GM08714 (cell line): ENCODE measurements around the gene ATAD3C.
"Not testable (repeated sequence)": the region's sequence is repeated elsewhere in the genome, so short reads cannot be mapped to it uniquely, and the experiment has no call there.

Experiments
- H3K4me3 ChIP-seq: fragments of 200-500 bp; sonication (Bioruptor generic); 2 replicates; pipeline ENCODE4 v1.5.1; 2014; ENCODE audit warnings: mild to moderate bottlenecking, low read length, inconsistent platforms
- ZNF274 ChIP-seq: IDR thresholded peaks from 2 replicates; pipeline ENCODE4 v1.6.1; 2012; ENCODE audit warnings: mild to moderate bottlenecking, low read depth, low read length

Gene ATAD3C, protein sequence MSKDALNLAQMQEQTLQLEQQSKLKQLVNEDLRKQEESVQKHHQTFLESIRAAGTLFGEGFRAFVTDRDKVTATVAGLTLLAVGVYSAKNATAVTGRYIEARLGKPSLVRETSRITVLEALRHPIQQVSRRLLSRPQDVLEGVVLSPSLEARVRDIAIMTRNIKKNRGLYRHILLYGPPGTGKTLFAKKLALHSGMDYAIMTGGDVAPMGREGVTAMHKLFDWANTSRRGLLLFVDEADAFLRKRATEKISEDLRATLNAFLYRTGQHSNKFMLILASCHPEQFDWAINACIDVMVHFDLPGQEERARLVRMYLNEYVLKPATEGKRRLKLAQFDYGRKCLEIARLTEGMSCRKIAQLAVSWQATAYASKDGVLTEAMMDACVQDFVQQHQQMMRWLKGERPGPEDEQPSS

DNA sequence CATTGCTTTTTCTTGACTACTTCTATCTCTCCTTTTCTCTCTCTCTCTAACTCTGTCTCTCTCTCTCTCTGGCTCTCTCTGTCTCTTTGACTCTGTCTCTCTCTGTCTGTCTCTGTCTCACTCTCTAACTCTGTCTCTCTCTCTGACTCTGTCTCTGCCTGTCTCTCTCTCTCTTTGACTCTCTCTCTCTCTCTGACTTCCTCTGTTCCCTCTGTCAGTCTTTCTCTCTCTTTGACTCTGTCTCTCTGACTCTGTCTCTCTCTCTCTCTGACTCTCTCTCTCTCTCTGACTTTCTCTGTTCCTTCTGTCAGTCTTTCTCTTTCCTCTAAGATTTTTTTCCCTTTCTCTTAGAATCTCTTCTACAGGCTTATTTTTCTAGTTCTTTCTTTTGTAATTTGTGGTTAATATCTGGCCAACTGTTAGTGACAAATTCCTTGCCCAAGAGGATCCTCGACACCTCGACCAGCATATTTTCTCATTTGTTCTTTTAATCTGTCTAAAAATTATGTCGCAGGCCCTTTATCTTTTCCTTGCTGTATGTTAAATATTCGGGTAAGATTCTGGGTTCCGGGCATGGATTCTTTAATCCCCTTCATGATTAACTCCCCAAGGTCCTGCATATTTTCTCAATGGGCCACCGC, at the start of gene ATAD3C:
Gene ATAD3C (plus strand): TSS at position 591 of the 641 bp plus-strand sequence. CDS start 995 bp downstream, outside the sequence.
- no peak for TF ChIP-seq ZNF274

DNA sequence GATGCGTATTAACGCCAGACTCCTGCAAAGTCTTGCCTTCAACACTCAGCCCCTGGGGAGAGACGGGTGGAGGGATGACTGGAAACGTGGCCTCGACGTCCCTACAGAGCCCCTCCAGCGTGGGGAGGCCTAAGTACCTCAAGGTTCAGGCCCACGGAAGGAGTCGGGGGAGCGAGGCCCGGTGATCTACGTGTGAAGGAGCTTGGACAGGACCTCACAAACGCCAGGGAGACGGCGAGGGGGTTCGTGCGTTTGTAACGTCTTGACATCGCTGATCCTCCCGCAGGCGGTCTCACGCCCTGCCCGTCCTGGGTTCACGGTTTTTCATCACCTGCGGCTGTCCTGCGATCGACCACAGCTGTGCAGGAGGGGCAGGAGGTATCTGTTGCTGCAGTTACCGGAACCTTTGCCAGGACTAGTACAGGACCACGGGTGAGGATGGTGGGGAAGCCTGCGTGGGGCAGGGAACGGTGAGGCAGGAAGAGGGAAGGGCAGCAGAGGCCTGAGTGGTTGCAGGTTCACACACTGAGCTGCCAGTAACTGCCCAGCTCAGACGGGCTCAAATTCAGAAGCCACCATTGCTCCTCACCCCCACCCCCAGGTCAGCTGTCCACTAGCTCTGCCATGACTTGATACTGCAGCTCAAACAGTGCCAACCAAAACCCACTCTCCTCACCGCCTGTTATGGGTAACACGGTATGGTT, 49.5 kb upstream of the ATAD3C start:
- H3K4me3 ChIP-seq, result peak overlapping the region; percentile 93
- TF ChIP-seq ZNF274, result no peak

More for the DNA sequence above, at the start of gene ATAD3C:
- no peak within 1 kb of the TSS for H3K4me3 ChIP-seq

DNA sequence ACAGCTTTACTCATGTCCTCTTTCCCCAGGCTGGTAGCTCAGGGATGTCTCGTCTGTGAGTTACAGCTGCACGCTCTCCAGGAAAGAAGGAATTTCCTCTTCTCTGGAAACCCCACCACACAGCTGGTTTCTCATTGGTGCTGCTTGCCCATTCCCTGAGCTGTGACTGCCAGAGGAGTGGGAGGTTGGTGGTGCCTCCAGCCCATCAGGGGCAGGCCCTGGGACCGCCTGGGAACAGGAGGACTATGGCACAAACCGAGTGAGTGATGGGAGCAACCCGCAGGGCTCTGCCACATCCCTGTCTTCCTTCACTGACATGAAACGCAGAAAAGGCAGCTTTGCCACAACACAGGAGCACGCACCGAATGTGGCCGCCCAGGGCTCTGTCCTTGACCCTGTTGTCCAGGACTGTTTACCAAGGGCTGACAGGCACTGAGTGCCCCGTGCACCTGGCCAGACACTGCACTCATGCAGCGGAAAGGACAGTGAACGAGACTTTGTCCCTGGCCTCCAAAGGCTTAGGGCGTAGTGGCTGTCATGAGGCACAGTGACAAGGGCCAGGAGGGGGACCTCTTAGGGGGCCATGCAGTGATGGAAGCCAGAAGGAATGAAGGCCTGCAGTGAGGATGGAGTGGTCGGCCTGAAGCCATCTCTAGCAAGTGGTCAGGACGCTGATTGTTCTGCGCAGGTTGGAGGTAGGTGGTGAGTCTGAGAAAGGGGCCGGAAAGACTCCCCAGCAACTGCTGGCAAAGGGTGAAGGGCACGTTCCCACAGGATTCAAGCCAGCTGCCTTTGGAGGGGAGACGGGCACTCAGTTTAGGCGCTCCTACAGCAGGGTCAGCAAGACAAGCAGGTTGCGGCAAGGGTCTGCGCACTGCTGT, 48.7 kb upstream of the ATAD3C start:
- peak overlapping the region; percentile 93; the same call in 1 of the 2 replicates for H3K4me3 ChIP-seq
- TF ChIP-seq ZNF274, result no peak

DNA sequence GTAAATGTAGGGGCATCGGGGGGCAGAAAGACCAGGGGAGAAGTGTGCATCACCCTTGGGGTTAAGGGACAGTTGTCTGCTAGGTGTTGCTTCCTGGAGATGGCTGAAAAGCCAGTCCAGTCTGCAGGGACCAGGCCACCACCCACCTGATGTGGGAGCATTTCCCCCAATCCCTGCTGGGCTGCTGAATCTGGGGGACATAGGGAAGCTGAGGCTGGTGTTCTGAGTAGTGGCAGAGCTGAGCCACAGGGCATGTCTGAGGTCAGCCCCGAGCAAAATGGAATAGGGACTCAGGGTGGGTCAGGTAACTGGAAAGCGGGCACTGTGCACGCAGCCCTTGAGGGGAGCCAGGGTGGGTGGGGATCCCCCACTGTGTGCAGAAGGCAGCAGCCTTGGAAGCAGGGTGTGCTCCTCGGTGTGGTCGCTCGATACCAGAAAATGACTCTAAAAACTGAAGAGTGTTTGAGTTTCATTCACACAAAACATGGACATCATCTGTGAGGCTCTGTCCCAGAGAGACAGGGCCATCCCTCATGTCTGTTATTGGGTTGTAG, 48.0 kb upstream of the ATAD3C start:
- no peak for TF ChIP-seq ZNF274
- no peak overlapping the region for H3K4me3 ChIP-seq

DNA sequence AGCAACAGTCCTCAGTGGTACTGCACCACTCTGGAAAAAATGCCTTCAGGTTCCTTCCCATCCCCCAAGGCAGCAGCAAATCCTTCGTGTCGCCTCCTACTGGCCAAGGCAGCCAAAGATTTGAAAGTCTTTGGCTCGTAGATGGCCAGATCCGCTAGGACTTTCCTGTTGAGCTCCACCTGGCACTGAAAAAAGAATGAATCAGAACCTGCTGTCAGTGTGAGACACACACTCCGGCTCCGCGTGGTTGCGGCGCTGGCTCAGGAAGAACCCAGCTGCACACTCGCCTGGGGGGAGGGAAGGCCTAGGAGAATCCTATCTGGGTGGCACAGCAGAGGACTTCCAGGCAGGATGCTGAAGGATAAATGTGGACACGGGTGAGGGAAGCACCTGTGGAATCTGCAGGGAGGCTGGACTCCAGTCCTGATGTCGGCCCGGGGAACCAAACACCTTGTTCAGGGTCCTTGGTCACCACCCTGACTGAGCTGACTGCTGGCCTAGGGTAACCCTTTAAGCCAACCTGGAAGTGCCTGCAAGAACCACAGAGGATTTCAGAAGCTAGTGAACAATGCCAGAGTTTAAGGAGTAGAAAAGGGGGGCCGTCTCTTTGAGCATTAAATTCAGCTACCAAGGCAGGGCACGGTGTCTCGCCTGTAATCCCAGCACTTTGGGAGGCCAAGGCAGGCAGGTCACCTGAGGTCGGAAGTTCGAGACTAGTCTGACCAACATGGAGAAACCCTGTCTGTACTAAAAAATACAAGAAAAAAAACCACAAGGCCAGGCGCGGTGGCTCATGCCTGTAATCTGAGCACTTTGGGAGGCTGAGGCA, 47.2 kb upstream of the ATAD3C start:
- H3K4me3 ChIP-seq, result no peak overlapping the region
- TF ChIP-seq ZNF274, result no peak

DNA sequence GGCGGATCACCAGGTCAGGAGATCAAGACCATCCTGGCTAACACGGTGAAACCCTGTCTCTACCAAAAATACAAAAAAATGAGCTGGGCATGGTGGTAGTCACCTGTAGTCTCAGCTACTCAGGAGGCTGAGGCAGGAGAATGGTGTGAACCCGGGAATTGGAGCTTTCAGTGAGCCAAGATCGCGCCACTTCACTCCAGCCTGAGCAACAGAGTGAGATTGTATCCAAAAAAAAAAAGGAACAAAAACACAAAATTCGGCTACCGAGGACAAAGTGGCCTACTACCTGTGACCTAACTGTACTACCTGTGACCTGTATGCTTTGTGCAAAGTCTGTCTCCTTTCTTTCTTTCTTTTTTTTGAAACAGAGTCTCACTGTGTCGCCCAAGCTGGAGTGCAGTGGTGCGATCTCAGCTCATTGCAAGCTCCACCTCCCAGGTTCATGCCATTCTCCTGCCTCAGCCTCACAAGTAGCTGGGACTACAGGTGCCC, 46.5 kb upstream of the ATAD3C start:
- not testable (repeated sequence) for H3K4me3 ChIP-seq

DNA sequence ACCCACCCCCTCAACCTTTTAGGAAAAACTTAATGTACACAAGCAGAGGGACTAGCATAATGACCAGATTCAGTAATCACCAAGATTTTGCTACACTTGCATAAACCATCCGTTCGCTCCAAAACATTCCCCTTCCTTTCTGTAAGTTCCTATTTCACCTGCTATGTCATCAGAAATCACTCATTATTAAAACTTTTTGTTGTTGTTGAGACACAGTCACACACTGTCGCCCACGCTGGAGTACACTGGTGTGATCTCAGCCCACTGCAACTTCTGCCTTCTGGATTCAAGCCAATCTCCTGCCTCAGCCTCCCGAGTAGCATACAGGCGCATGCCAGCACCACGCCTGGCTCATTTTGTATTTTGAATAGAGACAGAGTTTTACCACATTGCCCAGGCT, 45.8 kb upstream of the ATAD3C start:
- no peak overlapping the region for H3K4me3 ChIP-seq
- TF ChIP-seq ZNF274, result no peak

DNA sequence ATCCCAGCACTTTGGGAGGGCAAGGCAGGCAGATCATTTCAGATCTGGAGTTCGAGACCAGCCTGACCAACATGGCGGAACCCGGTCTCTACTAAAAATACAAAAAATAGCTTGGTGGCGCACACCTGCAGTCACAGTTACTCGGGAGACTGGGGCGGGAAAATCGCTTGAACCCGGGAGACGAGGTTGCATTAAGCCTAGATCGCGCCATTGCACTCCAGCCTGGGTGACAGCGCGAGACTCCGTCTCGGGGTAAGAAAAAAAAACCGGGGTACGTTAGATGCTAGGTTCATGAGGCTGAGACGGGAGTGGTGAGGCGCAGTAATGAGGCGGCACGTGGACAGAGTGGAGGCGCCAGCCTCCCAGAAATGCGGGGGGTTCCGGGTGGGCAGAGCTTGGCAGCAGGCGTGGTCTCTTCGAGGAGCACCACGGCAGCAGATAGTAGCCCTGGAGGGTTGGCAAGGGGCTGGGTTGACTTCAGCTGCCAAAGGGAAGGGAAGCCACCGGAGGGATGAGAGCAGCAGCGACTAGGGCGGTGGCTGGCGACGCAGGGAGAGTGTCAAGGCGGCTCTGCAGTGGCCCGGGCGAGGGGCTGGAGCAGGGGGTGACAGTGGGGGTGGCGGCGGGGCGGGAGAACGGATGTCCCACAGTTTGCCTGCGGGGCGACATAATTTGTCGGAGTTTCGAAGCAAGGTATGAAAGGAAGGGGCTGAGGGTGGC, 43.2 kb upstream of the ATAD3C start:
- no peak for TF ChIP-seq ZNF274

DNA sequence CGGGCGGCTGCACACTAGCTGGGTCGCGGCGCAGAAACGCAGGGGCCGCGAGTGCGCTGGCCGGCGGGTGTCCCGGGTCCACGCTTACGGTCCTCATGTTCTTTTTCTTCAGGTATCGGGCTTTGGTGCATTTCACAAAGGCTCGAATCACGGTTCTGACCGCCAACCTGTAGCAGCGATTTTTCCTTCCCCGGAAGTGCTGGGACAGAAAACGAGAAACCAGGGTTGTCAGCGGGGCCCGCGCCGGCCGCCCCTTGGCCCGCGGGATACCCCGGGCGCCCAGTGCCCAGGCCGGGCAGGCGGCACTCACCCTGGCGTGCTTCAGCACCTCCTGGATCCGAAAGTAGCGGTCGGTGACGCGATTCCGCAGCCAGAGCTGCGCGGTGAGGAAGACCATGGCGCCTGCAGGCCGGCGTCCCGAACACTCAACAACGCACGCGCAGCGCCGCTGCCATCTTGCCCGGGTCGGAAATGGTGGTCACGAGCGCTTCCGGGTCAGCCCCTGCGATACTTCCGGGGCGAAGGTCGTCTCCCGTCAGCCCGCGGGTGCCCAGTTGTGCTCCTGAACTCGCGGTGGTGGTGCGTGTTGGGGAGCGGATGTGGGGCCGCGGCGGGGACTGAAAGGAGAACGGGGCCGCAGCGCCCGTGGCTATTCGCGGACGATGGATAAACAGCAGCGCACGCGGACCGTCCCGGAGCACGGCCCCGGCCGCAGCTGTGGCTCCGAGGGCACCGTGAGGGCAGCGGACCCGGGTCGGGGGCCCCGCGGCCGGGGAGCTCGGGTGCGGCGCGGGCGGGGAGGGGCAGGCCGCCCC, 42.5 kb upstream of the ATAD3C start, which contains the start of gene MRPL20:
Gene MRPL20 (minus strand): TSS at position 473 of the 815 bp plus-strand sequence. CDS start 76 bp downstream, at position 397.
- no peak for TF ChIP-seq ZNF274
- H3K4me3 ChIP-seq, result peak within 1 kb of the TSS; percentile 88

More for the DNA sequence above, 43.2 kb upstream of the ATAD3C start:
- H3K4me3 ChIP-seq, result peak overlapping the region; percentile 88

DNA sequence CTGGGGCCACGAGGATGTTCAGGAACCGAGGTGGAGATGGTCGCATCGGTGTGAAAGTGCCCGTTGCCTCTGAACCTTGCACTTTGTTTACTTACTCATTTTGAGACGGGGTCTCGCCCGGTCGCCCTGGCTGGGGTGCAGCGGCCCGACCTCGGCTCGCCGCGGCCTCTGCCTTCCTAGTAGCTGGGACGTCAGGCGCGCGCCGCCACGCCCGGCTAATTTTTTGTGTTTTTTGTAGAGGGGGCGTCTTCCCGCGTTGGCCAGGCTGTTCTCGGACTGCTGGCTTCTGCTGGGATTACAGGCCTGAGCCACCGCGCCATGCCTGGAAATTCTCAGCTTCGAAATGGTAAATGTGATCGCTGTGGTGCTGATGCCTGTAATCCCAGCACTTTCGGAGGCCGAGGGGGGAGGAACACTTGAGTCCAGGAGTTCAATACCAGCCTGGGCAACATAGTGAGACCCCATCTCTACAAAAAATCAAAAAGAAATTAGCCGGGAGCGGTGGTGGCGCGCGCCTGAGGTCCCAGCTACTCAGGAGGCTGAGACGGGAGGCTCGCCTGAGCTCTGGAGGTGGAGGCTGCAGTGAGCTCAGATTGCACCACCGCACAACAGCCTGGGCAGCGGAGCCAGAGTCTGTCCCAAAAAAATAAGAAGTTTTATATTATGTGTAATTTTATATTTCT, 41.7 kb upstream of the ATAD3C start:
- no peak for TF ChIP-seq ZNF274

DNA sequence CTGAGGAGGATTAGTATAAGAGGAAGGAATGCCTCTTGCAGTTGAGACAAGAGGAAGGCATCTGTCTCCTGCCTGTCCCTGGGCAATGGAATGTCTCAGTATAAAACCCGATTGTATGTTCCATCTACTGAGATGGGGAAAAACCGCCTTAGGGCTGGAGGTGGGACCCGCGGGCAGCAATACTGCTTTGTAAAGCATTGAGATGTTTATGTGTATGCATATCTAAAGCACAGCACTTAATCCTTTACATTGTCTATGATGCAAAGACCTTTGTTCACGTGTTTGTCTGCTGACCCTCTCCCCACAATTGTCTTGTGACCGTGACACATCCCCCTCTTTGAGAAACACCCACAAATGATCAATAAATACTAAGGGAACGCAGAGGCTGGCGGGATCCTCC, 39.3 kb upstream of the ATAD3C start:
- not testable (repeated sequence) for H3K4me3 ChIP-seq

More for the DNA sequence above, 41.7 kb upstream of the ATAD3C start:
- peak overlapping the region; percentile 88 for H3K4me3 ChIP-seq
